Chondrocyte (in vitro differentiated cells): Measurements from ENCODE around the gene ARL8B. TPM values are rescaled to one million over a fixed set of nuclear protein-coding genes. Genes with fewer than 3 reads are reported as not detected.

Experiments
- DNase-seq: peaks from one replicate; pipeline ENCODE4 v3.0.0; 2021; ENCODE audit warnings: mixed read lengths, low spot score
- H3K27ac Mint-ChIP-seq: one replicate; pipeline ENCODE4 v1.8.0; 2021; ENCODE audit warnings: mild to moderate bottlenecking, moderate library complexity, mixed read lengths; ENCODE audit not compliant: unreplicated experiment
- H3K27me3 Mint-ChIP-seq: 2 replicates; pipeline ENCODE4 v1.8.0; 2021; ENCODE audit warnings: low read depth, mixed read lengths
- H3K36me3 Mint-ChIP-seq: 2 replicates; pipeline ENCODE4 v1.8.0; 2021; ENCODE audit warnings: low read depth, mixed read lengths
- H3K4me1 Mint-ChIP-seq: 2 replicates; pipeline ENCODE4 v1.8.0; 2021; ENCODE audit warnings: low read depth, mild to moderate bottlenecking, mixed read lengths
- H3K4me3 Mint-ChIP-seq: one replicate; pipeline ENCODE4 v1.8.0; 2021; ENCODE audit warnings: mild to moderate bottlenecking, moderate library complexity, mixed read lengths; ENCODE audit not compliant: unreplicated experiment
- H3K9me3 Mint-ChIP-seq: 2 replicates; pipeline ENCODE4 v1.8.0; 2021; ENCODE audit warnings: low read depth, mixed read lengths
- CTCF ChIP-seq: fragments of 200-600 bp; sonication (generic); IDR thresholded peaks from 2 replicates; pipeline ENCODE4 v1.5.0; 2021; ENCODE audit warnings: antibody characterized with exemption, mild to moderate bottlenecking, moderate library complexity
- total RNA-seq: library from RNA; stranded (reverse); gene quantifications from 3 replicates; pipeline ENCODE4 v1.2.1, GENCODE V29; 2021

The ARL8B gene
- total RNA-seq, 1 donor from 2014 or later = 65.8 TPM

GRCh38 chr3:5197470-5198312 lies 75.6 kb downstream of the ARL8B start:
- DNase-seq = no peak
- Mint-ChIP-seq H3K9me3 (no peaks in the 10 kb centered on the region), H3K36me3 (peaks cover 10% of the 10 kb centered on the region), H3K4me3 (no peak overlapping the region), H3K27me3 (no peaks in the 10 kb centered on the region), H3K27ac (peak overlapping the region; percentile 86), H3K4me1 (peaks cover 76% of the 10 kb centered on the region)
- no peak for TF ChIP-seq CTCF

GRCh38 chr3:5198313-5198677 lies 76.2 kb downstream of the ARL8B start:
- no peak for DNase-seq
- no peak for TF ChIP-seq CTCF
- H3K27me3 Mint-ChIP-seq = no peaks in the 10 kb centered on the region
- peaks cover 15% of the 10 kb centered on the region for H3K36me3 Mint-ChIP-seq
- peaks cover 78% of the 10 kb centered on the region for H3K4me1 Mint-ChIP-seq
- H3K9me3 Mint-ChIP-seq = no peaks in the 10 kb centered on the region
- no peak overlapping the region for H3K4me3 Mint-ChIP-seq
- H3K27ac Mint-ChIP-seq = peak overlapping the region; percentile 76

GRCh38 chr3:5198986-5199731 lies 77.1 kb downstream of the ARL8B start:
- peak overlapping the region; percentile 76 for H3K27ac Mint-ChIP-seq
- H3K9me3 Mint-ChIP-seq = no peaks in the 10 kb centered on the region
- no peak for TF ChIP-seq CTCF
- no peak for DNase-seq
- peaks cover 74% of the 10 kb centered on the region for H3K4me1 Mint-ChIP-seq
- peaks cover 16% of the 10 kb centered on the region for H3K36me3 Mint-ChIP-seq
- no peaks in the 10 kb centered on the region for H3K27me3 Mint-ChIP-seq
- H3K4me3 Mint-ChIP-seq = no peak overlapping the region

- Mint-ChIP-seq H3K27me3 (no peaks in the 10 kb centered on the region), H3K4me3 (no peak overlapping the region), H3K9me3 (no peaks in the 10 kb centered on the region), H3K4me1 (peaks cover 51% of the 10 kb centered on the region), H3K36me3 (peaks cover 30% of the 10 kb centered on the region), H3K27ac (peak overlapping the region; percentile 94)
- DNase-seq = no peak
- no peak for TF ChIP-seq CTCF
These were observed 79.4 kb downstream of the ARL8B start for GRCh38 chr3:5201536-5201935.

- Mint-ChIP-seq H3K36me3 (peaks cover 35% of the 10 kb centered on the region), H3K4me1 (peaks cover 44% of the 10 kb centered on the region), H3K27ac (peak overlapping the region; percentile 94), H3K27me3 (no peaks in the 10 kb centered on the region), H3K4me3 (no peak overlapping the region), H3K9me3 (no peaks in the 10 kb centered on the region)
- TF ChIP-seq CTCF = no peak
- DNase-seq = no peak
These were observed 80.1 kb downstream of the ARL8B start for GRCh38 chr3:5202222-5202621.
